ENCODE data around the gene SMAGP.

SMAGP gene

DNA sequence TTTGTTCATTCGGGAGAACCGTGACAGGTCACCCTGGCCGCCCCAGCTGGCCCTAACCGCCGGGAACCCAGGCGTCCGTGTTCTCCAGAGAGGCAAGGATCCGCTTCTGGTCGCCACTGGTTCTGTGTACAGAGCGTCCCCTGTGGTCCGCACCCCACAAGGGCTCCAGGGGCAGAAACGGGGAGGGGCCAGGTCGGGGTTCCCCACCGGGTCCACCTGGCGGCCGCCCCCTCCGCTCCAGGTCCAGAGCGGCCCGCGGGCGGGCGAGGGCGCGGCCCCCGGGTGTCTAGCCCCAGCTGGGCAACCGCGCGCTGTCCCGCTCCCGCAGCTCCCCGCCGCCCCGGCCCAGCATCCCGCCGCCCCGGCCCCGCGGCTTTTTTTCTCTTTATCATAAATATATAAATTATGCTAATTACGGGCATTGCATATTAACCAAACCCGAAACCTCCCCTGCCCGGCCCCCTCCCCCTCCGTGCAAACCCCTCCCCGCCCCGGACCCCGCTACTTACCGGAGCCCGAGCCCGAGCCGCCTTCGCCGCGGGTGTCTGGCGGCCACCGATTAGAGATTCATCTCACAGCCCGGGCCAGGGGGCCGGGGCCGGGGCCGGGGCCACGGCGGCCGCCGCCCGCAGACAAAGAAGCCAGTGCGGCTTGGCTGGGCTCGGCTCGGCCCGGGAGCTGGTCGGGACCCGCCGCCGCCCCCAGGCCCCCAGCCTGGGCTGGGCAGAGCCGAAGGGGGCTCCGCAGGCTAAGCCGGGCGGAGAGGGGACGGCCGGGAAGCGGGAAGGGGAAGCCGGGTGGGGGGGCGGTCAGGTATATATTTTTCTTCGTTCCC lies 52.9 kb downstream of the SMAGP start:
- TF ChIP-seq RAD21 (IDR thresholded peaks at IDR 0.05; ENCODE audit: low read depth) (peak; percentile 42), NFIC (IDR thresholded peaks at IDR 0.05) (no peak), EP300 (IDR thresholded peaks at IDR 0.05; ENCODE audit: borderline replicate concordance) (no peak), EGR1 (IDR thresholded peaks at IDR 0.05) (0 out of 2 replicates have a peak, but pooled peaks have one; percentile 27), TAF1 (IDR thresholded peaks at IDR 0.05; ENCODE audit: low read depth) (peak; percentile 34; the same call in 1 of the 2 replicates)
- TF ChIP-seq, protein P1, sequence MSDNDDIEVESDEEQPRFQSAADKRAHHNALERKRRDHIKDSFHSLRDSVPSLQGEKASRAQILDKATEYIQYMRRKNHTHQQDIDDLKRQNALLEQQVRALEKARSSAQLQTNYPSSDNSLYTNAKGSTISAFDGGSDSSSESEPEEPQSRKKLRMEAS (IDR thresholded peaks at IDR 0.05): peak; percentile 16; the same call in 1 of the 2 replicates

DNA sequence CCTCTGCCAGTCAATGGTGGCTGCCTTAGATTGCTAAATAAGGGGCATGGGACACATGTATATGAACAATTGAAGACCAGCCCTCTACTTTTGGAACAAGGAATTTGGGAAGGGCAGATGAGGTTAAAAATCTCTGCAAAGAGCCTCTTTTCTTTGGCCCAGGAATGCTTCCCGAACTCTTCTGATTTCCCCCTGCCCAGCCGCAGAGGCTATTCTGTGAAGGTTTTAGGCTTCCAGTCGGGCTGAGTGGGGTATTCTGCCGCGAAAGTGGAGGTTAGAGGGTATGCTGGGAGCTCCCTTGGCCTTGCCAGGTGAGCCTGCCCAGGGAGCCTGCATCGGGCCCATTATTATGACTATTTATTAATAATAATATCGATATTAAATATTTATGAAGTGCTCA lies 53.6 kb downstream of the SMAGP start:
- TF ChIP-seq TEAD4 (IDR thresholded peaks at IDR 0.05) (no peak), CEBPB (IDR thresholded peaks at IDR 0.05) (no peak), RAD21 (IDR thresholded peaks at IDR 0.05; ENCODE audit: low read depth) (no peak), YY1 (IDR thresholded peaks at IDR 0.05; ENCODE audit: low read depth) (no peak), ZBTB7A (IDR thresholded peaks at IDR 0.05; ENCODE audit: low read depth) (no peak), EGR1 (IDR thresholded peaks at IDR 0.05) (no peak), TCF12 (IDR thresholded peaks at IDR 0.05; ENCODE audit: low read depth) (no peak), FOXM1 (IDR thresholded peaks at IDR 0.05; ENCODE audit: borderline replicate concordance, low read depth) (no peak), NFIC (IDR thresholded peaks at IDR 0.05) (no peak), CREB1 (IDR thresholded peaks at IDR 0.05; ENCODE audit: low read depth) (no peak)
- TF ChIP-seq, protein P1 (IDR thresholded peaks at IDR 0.05): no peak
- TF ChIP-seq, protein P2, sequence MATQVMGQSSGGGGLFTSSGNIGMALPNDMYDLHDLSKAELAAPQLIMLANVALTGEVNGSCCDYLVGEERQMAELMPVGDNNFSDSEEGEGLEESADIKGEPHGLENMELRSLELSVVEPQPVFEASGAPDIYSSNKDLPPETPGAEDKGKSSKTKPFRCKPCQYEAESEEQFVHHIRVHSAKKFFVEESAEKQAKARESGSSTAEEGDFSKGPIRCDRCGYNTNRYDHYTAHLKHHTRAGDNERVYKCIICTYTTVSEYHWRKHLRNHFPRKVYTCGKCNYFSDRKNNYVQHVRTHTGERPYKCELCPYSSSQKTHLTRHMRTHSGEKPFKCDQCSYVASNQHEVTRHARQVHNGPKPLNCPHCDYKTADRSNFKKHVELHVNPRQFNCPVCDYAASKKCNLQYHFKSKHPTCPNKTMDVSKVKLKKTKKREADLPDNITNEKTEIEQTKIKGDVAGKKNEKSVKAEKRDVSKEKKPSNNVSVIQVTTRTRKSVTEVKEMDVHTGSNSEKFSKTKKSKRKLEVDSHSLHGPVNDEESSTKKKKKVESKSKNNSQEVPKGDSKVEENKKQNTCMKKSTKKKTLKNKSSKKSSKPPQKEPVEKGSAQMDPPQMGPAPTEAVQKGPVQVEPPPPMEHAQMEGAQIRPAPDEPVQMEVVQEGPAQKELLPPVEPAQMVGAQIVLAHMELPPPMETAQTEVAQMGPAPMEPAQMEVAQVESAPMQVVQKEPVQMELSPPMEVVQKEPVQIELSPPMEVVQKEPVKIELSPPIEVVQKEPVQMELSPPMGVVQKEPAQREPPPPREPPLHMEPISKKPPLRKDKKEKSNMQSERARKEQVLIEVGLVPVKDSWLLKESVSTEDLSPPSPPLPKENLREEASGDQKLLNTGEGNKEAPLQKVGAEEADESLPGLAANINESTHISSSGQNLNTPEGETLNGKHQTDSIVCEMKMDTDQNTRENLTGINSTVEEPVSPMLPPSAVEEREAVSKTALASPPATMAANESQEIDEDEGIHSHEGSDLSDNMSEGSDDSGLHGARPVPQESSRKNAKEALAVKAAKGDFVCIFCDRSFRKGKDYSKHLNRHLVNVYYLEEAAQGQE (IDR thresholded peaks at IDR 0.05; ENCODE audit: low read depth): no peak

DNA sequence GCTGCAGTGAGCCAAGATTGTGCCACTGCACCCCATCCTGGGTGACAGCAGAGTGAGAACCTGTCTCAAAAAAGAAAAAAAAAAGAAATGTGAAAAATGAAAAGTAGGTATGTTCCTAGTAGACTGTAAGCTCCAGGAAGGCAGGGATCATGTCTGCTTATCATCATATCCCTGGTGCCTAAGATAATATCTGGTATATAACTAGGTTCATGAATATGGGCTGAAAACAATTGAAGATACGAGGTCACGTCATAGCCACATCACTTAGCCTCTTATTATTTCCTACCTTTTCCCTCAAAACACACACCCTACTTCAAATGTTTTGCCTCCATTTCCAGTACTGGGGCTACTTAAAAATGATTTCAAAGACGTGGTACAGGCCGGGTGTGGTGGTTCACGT lies 55.3 kb downstream of the SMAGP start:
- TF ChIP-seq TAF1 (IDR thresholded peaks at IDR 0.05; ENCODE audit: low read depth): no peak
- no peak for TF ChIP-seq ZBTB7A (IDR thresholded peaks at IDR 0.05; ENCODE audit: low read depth)
- TF ChIP-seq, protein P3, sequence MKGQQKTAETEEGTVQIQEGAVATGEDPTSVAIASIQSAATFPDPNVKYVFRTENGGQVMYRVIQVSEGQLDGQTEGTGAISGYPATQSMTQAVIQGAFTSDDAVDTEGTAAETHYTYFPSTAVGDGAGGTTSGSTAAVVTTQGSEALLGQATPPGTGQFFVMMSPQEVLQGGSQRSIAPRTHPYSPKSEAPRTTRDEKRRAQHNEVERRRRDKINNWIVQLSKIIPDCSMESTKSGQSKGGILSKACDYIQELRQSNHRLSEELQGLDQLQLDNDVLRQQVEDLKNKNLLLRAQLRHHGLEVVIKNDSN (IDR thresholded peaks at IDR 0.05): no peak
- TF ChIP-seq NFIC (IDR thresholded peaks at IDR 0.05): no peak
- TF ChIP-seq, protein P1 (IDR thresholded peaks at IDR 0.05): no peak
- TF ChIP-seq YY1 (IDR thresholded peaks at IDR 0.05; ENCODE audit: low read depth): no peak

DNA sequence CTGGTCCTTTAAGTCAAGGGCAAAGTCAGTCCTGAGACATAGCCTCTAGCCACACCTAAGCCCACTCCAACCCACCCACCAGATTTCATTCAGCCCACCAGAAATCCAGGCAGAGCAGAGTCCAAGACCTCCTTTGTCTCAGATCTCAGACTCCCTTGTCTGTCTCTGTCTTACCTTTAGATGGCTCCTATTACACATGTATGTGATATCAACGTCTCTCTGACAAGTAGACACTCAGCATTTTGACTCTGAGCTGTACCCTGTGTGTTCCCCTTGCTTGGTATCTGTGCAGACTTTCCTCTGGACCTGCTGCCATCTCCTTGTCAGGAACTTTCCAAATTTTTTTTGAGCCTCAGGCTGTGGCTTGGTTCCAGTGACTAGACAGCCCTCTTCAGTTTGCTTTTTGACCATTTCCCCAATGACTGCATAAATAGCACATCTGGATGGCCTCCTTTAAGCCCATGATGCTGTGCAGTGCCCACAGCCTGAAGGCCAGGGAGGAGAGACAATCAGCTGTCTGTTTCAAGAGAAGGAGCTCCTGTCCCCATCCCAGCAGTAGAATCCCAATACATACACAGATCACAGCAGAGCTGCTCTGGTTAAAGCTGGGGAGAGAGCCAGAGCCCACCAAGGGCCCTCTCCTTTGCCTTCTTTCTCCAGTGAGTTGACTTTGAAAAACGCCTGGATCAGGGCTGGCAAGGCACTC lies 59.4 kb downstream of the SMAGP start:
- no peak for TF ChIP-seq TCF12 (IDR thresholded peaks at IDR 0.05; ENCODE audit: low read depth)
- TF ChIP-seq TAF1 (IDR thresholded peaks at IDR 0.05; ENCODE audit: low read depth): no peak
- TF ChIP-seq ZBTB7A (IDR thresholded peaks at IDR 0.05; ENCODE audit: low read depth): no peak
- TF ChIP-seq, protein P1 (IDR thresholded peaks at IDR 0.05): no peak
- no peak for TF ChIP-seq RAD21 (IDR thresholded peaks at IDR 0.05; ENCODE audit: low read depth)
- TF ChIP-seq EP300 (IDR thresholded peaks at IDR 0.05; ENCODE audit: borderline replicate concordance): no peak
- no peak for TF ChIP-seq NFIC (IDR thresholded peaks at IDR 0.05)
- no peak for TF ChIP-seq CREB1 (IDR thresholded peaks at IDR 0.05; ENCODE audit: low read depth)
- TF ChIP-seq, protein P2 (IDR thresholded peaks at IDR 0.05; ENCODE audit: low read depth): no peak
- no peak for TF ChIP-seq YY1 (IDR thresholded peaks at IDR 0.05; ENCODE audit: low read depth)
- no peak for TF ChIP-seq FOXM1 (IDR thresholded peaks at IDR 0.05; ENCODE audit: borderline replicate concordance, low read depth)
- TF ChIP-seq CEBPB (IDR thresholded peaks at IDR 0.05): no peak
- no peak for TF ChIP-seq EGR1 (IDR thresholded peaks at IDR 0.05)
- TF ChIP-seq, protein P3 (IDR thresholded peaks at IDR 0.05): no peak
- TF ChIP-seq TEAD4 (IDR thresholded peaks at IDR 0.05): no peak

DNA sequence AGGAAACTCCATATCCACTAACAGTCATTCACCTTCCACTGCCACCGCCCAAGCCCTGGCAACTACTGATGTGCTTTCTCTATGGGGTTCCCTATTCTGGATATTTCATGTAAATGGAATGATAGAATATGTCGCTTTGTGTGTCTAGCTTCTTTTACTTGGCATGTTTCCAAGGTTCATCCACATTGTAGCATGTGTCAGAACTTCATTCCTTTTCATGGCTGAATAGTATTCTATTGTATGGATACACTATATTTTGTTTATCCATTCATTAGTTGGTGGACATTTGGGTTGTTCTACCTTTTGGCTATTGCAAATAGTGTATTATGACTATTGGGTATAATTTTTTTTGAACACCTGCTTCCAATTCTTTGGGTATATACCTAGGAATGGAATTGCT lies 61.0 kb downstream of the SMAGP start:
- TF ChIP-seq ZBTB7A (IDR thresholded peaks at IDR 0.05; ENCODE audit: low read depth) (no peak), EP300 (IDR thresholded peaks at IDR 0.05; ENCODE audit: borderline replicate concordance) (no peak), TAF1 (IDR thresholded peaks at IDR 0.05; ENCODE audit: low read depth) (no peak), EGR1 (IDR thresholded peaks at IDR 0.05) (no peak)
